Fibroblast of lung (primary cell): ENCODE measurements around the gene ALAS1.

Source experiments
- CTCF ChIP-seq, 2 donors: IDR thresholded peaks in 1 of 2; conservative IDR thresholded peaks in 1 of 2; 1 replicate in 1 of 2; 2 replicates in 1 of 2; pipeline ENCODE4 v1.5.1; 2011 to 2012; ENCODE audit warnings: low read length in 2 of 2, control low read depth in 1 of 2, inconsistent platforms in 1 of 2, low read depth in 1 of 2, mild to moderate bottlenecking in 1 of 2
- EZH2 ChIP-seq: IDR thresholded peaks from 2 replicates; pipeline ENCODE4 v1.5.1; 2012; ENCODE audit warnings: low read length, control low read depth, mild to moderate bottlenecking; ENCODE audit errors: missing control alignments

- TF ChIP-seq CTCF (conservative IDR thresholded peaks at IDR 0.05 in 1 of 2, IDR thresholded peaks at IDR 0.05 in 1 of 2; ENCODE audit: low read depth in 1 of 2, low read length in 2 of 2), result no peak
- no peak for TF ChIP-seq EZH2
Observed at GRCh38 chr3:52196977-52197376, 983 bp upstream of the ALAS1 start.
